Ovary (tissue), 3 donors: Measurements from ENCODE around the gene HUNK.

Source experiments
- CTCF ChIP-seq, 3 donors: fragments of 450-650 bp in 2 of 3; fragments of 200-600 bp in 1 of 3; IDR thresholded peaks; one replicate each; pipeline versions ENCODE4 v1.5.1 to v1.8.0; 2016 to 2022; ENCODE audit warnings: antibody characterized with exemption in 3 of 3, mild to moderate bottlenecking in 1 of 3
- EP300 ChIP-seq: sonication (generic); formaldehyde crosslinking; IDR thresholded peaks from one replicate; pipeline ENCODE4 v1.6.1; 2017; ENCODE audit warnings: antibody characterized with exemption
- POLR2A ChIP-seq: fragments of 450-650 bp; IDR thresholded peaks from one replicate; pipeline ENCODE4 v1.6.1; 2017; ENCODE audit warnings: antibody characterized with exemption, mild to moderate bottlenecking, moderate library complexity
- donor health status: DM: no; HTN: no; CAD: no.

GRCh38 chr21:31945141-31945540 is 72.3 kb downstream of the HUNK start:
- TF ChIP-seq CTCF (IDR thresholded peaks at IDR 0.05) = no peak
- TF ChIP-seq EP300 = no peak
- no peak for TF ChIP-seq POLR2A
